HCT116 (cell line): ENCODE data around the gene BBS9. TPM values are rescaled to one million over a fixed set of nuclear protein-coding genes. Genes with fewer than 3 reads are reported as not detected.

Experiments used
- ATAC-seq: fragments of 200-7000 bp; cut with Tn5 transposase; 2 replicates; pipeline ENCODE4 v1.9.1; 2020; ENCODE audit warnings: mild to moderate bottlenecking, moderate library complexity
- BruUV-seq: library from RNA; stranded (reverse); fragments of 400-500 nt; replicated peaks from 2 replicates; lab custom pipeline; 2021; lab: Mats Ljungman, UMichigan
- CTCF ChIA-PET: fragments of 300-600 bp; sonication (Branson Sonifier 250); formaldehyde crosslinking; loops from one replicate; lab custom pipeline; 2021; ENCODE audit warnings: antibody characterized with exemption; lab: Charles Lee
- POLR2A ChIA-PET: fragments of 300-600, 350-600 bp; sonication (Branson Sonifier 250); formaldehyde crosslinking; loops from one replicate; lab custom pipeline; 2021; ENCODE audit warnings: antibody characterized with exemption; lab: Charles Lee
- RAD21 ChIA-PET, 2 experiments: fragments of 300-600 bp; sonication (Branson Sonifier 250); formaldehyde crosslinking; loops; one replicate each; lab custom pipeline; 2023; ENCODE audit warnings: low total read pairs in 2 of 2; ENCODE audit not compliant: uncharacterized antibody in 2 of 2, unreplicated experiment in 2 of 2, low non-redundant PET in 1 of 2; lab: Charles Lee
- DNase-seq: peaks from one replicate; pipeline ENCODE4 v3.0.0-alpha.2; 2010; ENCODE audit warnings: low read depth, low spot score
- H2AFZ ChIP-seq: fragments of 200-600 bp; shearing (Covaris generic), sonication (generic); 2 replicates; pipeline ENCODE4 v1.6.1; 2017; ENCODE audit warnings: low read depth, mixed run types, mixed read lengths, antibody characterized with exemption, low read length; ENCODE audit not compliant: poor library complexity, severe bottlenecking
- H3K27ac ChIP-seq: 2 replicates; pipeline ENCODE4 v1.5.1; 2012; ENCODE audit warnings: low read depth, low read length
- H3K27me3 ChIP-seq: fragments of 200-600 bp; sonication (generic); 2 replicates; pipeline ENCODE4 v1.6.1; 2016; ENCODE audit warnings: mixed run types, low read length, mixed read lengths; ENCODE audit not compliant: insufficient read depth
- H3K36me3 ChIP-seq, 2 experiments: fragments of 200-500 bp in 1 of 2; fragments of 200-600 bp in 1 of 2; sonication (Bioruptor generic) in 1 of 2; sonication (generic) in 1 of 2; 2 replicates each; pipeline versions ENCODE4 v1.5.1 to v1.6.1; 2014 to 2016; ENCODE audit warnings: low read length in 2 of 2, inconsistent platforms in 1 of 2, mixed read lengths in 1 of 2, mixed run types in 1 of 2; ENCODE audit not compliant: insufficient read depth in 2 of 2, control insufficient read depth in 1 of 2
- H3K4me1 ChIP-seq, 2 experiments: fragments of 200-600 bp in 1 of 2; sonication (generic) in 1 of 2; 2 replicates each; pipeline versions ENCODE4 v1.5.1 to v1.6.1; 2012 to 2017; ENCODE audit warnings: low read length in 2 of 2, inconsistent platforms in 1 of 2, mild to moderate bottlenecking in 1 of 2, mixed read lengths in 1 of 2, mixed run types in 1 of 2, moderate library complexity in 1 of 2; ENCODE audit not compliant: insufficient read depth in 2 of 2, control insufficient read depth in 1 of 2
- H3K4me2 ChIP-seq: fragments of 200-600 bp; sonication (generic); 2 replicates; pipeline ENCODE4 v1.6.1; 2017; ENCODE audit warnings: mixed run types, low read length, mixed read lengths
- H3K4me3 ChIP-seq, 2 experiments: fragments of 200-600 bp in 1 of 2; sonication (generic) in 1 of 2; replicated peaks in 1 of 2; 2 replicates each; pipeline ENCODE4 v1.5.1; 2011 to 2016; ENCODE audit warnings: low read length in 2 of 2, control low read depth in 1 of 2, low read depth in 1 of 2, mild to moderate bottlenecking in 1 of 2, mixed read lengths in 1 of 2, mixed run types in 1 of 2
- H3K79me2 ChIP-seq: fragments of 200-600 bp; sonication (generic); 2 replicates; pipeline ENCODE4 v1.6.1; 2017; ENCODE audit warnings: mild to moderate bottlenecking, mixed run types, low read length, moderate library complexity, mixed read lengths; ENCODE audit not compliant: insufficient read depth
- H3K9ac ChIP-seq: fragments of 200-600 bp; sonication (generic); 2 replicates; pipeline ENCODE4 v1.6.1; 2016; ENCODE audit warnings: low read length, mixed read lengths
- H3K9me2 ChIP-seq: fragments of 200-600 bp; sonication (generic), shearing (Covaris generic); 2 replicates; pipeline ENCODE4 v1.6.1; 2017; ENCODE audit warnings: mixed run types, mild to moderate bottlenecking, moderate library complexity; ENCODE audit not compliant: insufficient read depth
- H3K9me3 ChIP-seq, 2 experiments: fragments of 200-500 bp in 1 of 2; fragments of 200-600 bp in 1 of 2; sonication (Bioruptor generic) in 1 of 2; sonication (generic) in 1 of 2; 2 replicates each; pipeline ENCODE4 v1.6.1; 2014 to 2017; ENCODE audit warnings: low read length in 2 of 2, mixed read lengths in 2 of 2, inconsistent platforms in 1 of 2, low read depth in 1 of 2, mild to moderate bottlenecking in 1 of 2, mixed run types in 1 of 2, moderate library complexity in 1 of 2; ENCODE audit not compliant: control insufficient read depth in 1 of 2, insufficient read depth in 1 of 2
- H4K20me1 ChIP-seq: fragments of 200-600 bp; sonication (generic), shearing (Covaris generic); 2 replicates; pipeline ENCODE4 v1.6.1; 2017; ENCODE audit warnings: mixed run types, mild to moderate bottlenecking, moderate library complexity; ENCODE audit not compliant: insufficient read depth
- ELF1 ChIP-seq: IDR thresholded peaks from 2 replicates; pipeline ENCODE4 v1.6.1; 2012; ENCODE audit warnings: low read depth, borderline replicate concordance
- EZH2phosphoT487 ChIP-seq: fragments of 200-600 bp; IDR thresholded peaks from 2 replicates; pipeline ENCODE4 v1.6.1; 2018; ENCODE audit warnings: antibody characterized with exemption, borderline replicate concordance
- FOSL1 ChIP-seq: IDR thresholded peaks from 2 replicates; pipeline ENCODE4 v1.6.1; 2012; ENCODE audit warnings: low read depth
- POLR2AphosphoS5 ChIP-seq: IDR thresholded peaks from 2 replicates; pipeline ENCODE4 v1.6.1; 2011; ENCODE audit warnings: mild to moderate bottlenecking, low read depth, low read length, moderate library complexity
- REST ChIP-seq: IDR thresholded peaks from 2 replicates; pipeline ENCODE4 v1.6.1; 2012; ENCODE audit warnings: low read depth
- SRF ChIP-seq: IDR thresholded peaks from 2 replicates; pipeline ENCODE4 v1.6.1; 2012; ENCODE audit warnings: low read depth
- ZBTB33 ChIP-seq: IDR thresholded peaks from 2 replicates; pipeline ENCODE4 v1.6.1; 2011; ENCODE audit warnings: mild to moderate bottlenecking, low read length, moderate library complexity; ENCODE audit not compliant: insufficient replicate concordance; ENCODE audit errors: extremely low read depth
- ZFX ChIP-seq: fragments of 450-650 bp; IDR thresholded peaks from 2 replicates; pipeline ENCODE4 v1.6.1; 2017
- intact Hi-C: fragments of 100-400 bp; cut with micrococcal nuclease; formaldehyde crosslinking; loops from 2 replicates; pipeline ENCODE4 v1.10.0; 2022
- total RNA-seq: library from RNA; stranded (reverse); gene quantifications from one replicate; pipeline ENCODE4 v1.2.1, GENCODE V29; 2021; ENCODE audit not compliant: unreplicated experiment
- TF ChIP-seq, protein P1 (sequence below): IDR thresholded peaks from 2 replicates; pipeline ENCODE4 v1.6.1; 2012

The BBS9 gene
- total RNA-seq, 1 experiment from 2014 or later: 7.1 TPM

DNA sequence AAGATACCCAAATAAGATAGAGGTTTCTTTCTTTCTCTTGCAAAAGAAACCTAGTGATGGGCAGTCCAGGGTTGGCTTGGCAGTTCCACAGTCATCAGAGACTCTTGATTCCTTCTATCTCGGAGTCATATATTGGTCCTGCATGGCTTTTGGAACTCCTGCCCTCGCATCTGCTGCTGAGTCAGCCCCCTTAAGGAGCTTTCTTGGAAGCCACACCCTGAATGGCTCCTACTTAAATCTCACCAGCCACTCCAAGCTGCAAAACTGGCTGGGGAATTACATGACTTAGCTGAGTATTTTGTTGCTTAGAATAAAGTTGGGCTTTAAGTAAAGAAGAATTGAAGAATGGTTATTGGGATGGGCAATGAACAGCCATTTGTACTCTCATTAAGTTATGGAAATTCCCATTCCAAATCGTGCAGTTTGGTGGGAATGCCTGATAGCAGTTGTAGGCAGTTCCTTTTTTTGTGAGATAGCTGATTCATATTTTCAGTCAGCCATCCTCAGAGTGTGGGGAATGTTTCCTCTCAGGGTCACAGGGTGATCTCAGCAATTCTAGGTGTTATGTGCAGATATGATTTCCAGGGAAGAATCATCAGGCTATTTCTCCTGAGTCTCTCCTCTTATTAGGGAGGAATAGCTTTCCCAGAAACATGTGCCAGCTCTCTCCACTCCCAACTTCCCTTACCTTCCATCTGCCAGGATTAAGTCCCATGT lies 209.9 kb downstream of the BBS9 start:
- H4K20me1 ChIP-seq: no peaks in the 10 kb centered on the region

More for the DNA sequence above, 209.9 kb downstream of the BBS9 start:
- Histone ChIP-seq H3K4me1 (no peaks in the 10 kb centered on the region), H3K4me3 (no peak overlapping the region), H3K9me2 (no peaks in the 10 kb centered on the region), H3K9ac (no peak overlapping the region), H2AFZ (no peak overlapping the region), H3K27me3 (no peaks in the 10 kb centered on the region), H3K9me3 (no peaks in the 10 kb centered on the region), H3K79me2 (no peaks in the 10 kb centered on the region), H3K27ac (no peak overlapping the region), H3K4me2 (no peak overlapping the region), H3K36me3 (no peaks in the 10 kb centered on the region)
- ATAC-seq (no peak), DNase-seq (no peak)
- intact Hi-C loops: no loop called here
- no TSS peak for BruUV-seq
- ChIA-PET POLR2A (no interaction called here), RAD21 (no interaction called here), CTCF (no interaction called here)
- TF ChIP-seq, protein P1, sequence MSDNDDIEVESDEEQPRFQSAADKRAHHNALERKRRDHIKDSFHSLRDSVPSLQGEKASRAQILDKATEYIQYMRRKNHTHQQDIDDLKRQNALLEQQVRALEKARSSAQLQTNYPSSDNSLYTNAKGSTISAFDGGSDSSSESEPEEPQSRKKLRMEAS: no peak
- TF ChIP-seq ELF1 (no peak), ZFX (no peak), REST (no peak), POLR2AphosphoS5 (no peak), FOSL1 (no peak), EZH2phosphoT487 (no peak), ZBTB33 (no peak), SRF (no peak)
